ENCODE data around the gene METTL2A. TPM values are rescaled to one million over a fixed set of nuclear protein-coding genes. Genes with fewer than 3 reads are reported as not detected.
A peak's percentile ranks its signal among the peaks of the same experiment; 100 is the strongest.
"Not testable (repeated sequence)": the region's sequence is repeated elsewhere in the genome, so short reads cannot be mapped to it uniquely, and the experiment has no call there.

METTL2A gene
- total and polyA plus RNA-seq, 10 of the 15 experiments (the other 5 are each of a cell fraction or from before 2014, with no cell fraction given) = 19.7 to 34.0 (median 25.3) TPM

DNA sequence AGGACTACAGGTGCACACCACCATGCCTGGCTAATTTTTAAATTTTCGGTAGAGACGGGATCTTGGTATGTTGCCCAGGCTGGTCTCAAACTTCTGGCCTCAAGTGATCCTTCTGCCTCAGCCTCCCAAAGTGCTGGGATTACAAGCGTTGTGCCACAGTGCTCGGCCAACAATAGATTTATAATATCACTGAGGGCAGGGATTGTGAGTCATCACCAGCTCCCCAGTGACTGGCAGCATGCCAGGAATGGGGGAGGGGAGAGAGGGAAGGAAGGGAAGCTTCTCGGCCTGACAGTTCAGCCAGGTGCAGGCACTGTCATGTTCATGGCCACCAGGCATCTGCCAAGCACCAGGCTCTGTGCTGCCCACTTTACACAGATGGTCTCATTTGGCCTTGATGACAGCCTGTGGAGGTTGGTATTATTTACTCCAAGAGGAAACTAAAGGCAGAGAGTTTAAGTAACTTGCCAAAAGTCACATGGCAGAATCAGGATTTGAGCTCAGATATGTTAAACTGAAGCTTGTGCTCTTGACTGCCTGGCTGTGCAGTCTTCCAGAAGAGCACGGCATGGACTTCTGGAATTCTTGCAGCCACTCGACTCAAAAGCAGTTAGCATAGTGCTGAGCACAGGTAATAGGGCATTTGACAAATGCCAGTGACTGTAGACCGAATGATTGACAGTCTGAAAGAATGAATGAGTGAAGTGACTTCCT is 47.1 kb downstream of the METTL2A start:
- 40% methylated on average over 6 of the region's 8 CpGs for WGBS (ENCODE audit: insufficient coverage, insufficient replicate concordance, low lambda C conversion rate, missing lambda C conversion rate)
- RAD21 ChIA-PET (ENCODE audit: unreplicated experiment); BruUV-seq (replicated peaks); H3K27me3 ChIP-seq (replicated peaks in 1 of 2; ENCODE audit: control insufficient read depth in 2 of 2, insufficient read depth in 2 of 2, low read length in 1 of 2); H3K4me2 ChIP-seq (ENCODE audit: control insufficient read depth, insufficient read depth); POLR2A ChIA-PET; H3K79me2 ChIP-seq (ENCODE audit: control insufficient read depth, insufficient read depth, low read length); H3K27ac ChIP-seq (ENCODE audit: control insufficient read depth, insufficient read depth); H3K9me3 ChIP-seq (replicated peaks; ENCODE audit: control insufficient read depth, insufficient read depth, low read length); intact Hi-C loops (cut with micrococcal nuclease; ENCODE audit: unreplicated experiment); FAIRE-seq; DNase-seq (ENCODE audit: low read depth, low spot score); in situ Hi-C loops (cut with MboI); H3K9ac ChIP-seq (ENCODE audit: control insufficient read depth, insufficient read depth, low read length); CTCF ChIA-PET; H4K20me1 ChIP-seq (ENCODE audit: control insufficient read depth, insufficient read depth); H3K4me1 ChIP-seq (ENCODE audit: control insufficient read depth, insufficient read depth, low read length); H3K4me3 ChIP-seq; H2AFZ ChIP-seq (ENCODE audit: control insufficient read depth, low read depth, low read length); H3K36me3 ChIP-seq (ENCODE audit: control insufficient read depth in 2 of 2, insufficient read depth in 2 of 2, low read length in 1 of 2); SMC1A ChIA-PET (ENCODE audit: uncharacterized antibody, unreplicated experiment): not testable (repeated sequence)
- TF ChIP-seq SMAD1 (IDR thresholded peaks at IDR 0.05; ENCODE audit: low read depth, partially characterized antibody) (peak; percentile 86), BHLHE40 (IDR thresholded peaks at IDR 0.05; ENCODE audit: borderline replicate concordance in 1 of 2, low read depth in 2 of 2, low read length in 1 of 2) (0 out of 4 replicates have a peak, but pooled peaks of 1 of the 2 experiments have one; percentile 11)
- ATAC-seq = peak; percentile 59

DNA sequence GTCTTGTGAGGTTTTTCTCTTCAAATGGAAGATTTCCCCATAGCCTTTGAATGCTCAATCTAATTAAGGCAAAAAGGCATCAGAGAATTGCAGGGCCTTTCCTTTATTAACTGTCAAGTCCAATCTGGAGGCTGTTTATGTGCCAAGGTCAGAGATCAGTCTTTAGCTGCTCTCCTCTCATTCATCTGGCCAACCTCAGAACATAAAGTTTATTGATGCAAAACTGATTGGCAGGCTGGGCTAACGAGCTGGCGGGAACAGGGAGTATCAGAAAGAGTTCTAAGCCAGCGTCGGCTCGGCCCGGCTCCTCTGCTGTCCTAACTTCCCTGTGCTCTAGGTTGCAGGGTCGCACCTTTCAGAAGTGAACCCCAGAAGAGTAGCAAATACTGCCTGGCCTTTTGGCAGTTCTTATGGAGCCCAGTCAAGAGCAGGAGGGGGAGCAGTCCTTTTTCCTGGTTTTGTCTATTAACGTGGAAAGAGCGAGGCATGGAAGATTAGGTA is 47.7 kb downstream of the METTL2A start:
- RAD21 ChIA-PET (ENCODE audit: unreplicated experiment); in situ Hi-C loops (cut with MboI); intact Hi-C loops (cut with micrococcal nuclease; ENCODE audit: unreplicated experiment); POLR2A ChIA-PET; BruUV-seq (replicated peaks); H3K9ac ChIP-seq (ENCODE audit: control insufficient read depth, insufficient read depth, low read length); H2AFZ ChIP-seq (ENCODE audit: control insufficient read depth, low read depth, low read length); H3K4me3 ChIP-seq; H3K9me3 ChIP-seq (replicated peaks; ENCODE audit: control insufficient read depth, insufficient read depth, low read length); DNase-seq (ENCODE audit: low read depth, low spot score); H3K79me2 ChIP-seq (ENCODE audit: control insufficient read depth, insufficient read depth, low read length); H3K36me3 ChIP-seq (ENCODE audit: control insufficient read depth in 2 of 2, insufficient read depth in 2 of 2, low read length in 1 of 2); H3K27ac ChIP-seq (ENCODE audit: control insufficient read depth, insufficient read depth); H3K4me1 ChIP-seq (ENCODE audit: control insufficient read depth, insufficient read depth, low read length); H3K4me2 ChIP-seq (ENCODE audit: control insufficient read depth, insufficient read depth); SMC1A ChIA-PET (ENCODE audit: uncharacterized antibody, unreplicated experiment); ATAC-seq; CTCF ChIA-PET; H4K20me1 ChIP-seq (ENCODE audit: control insufficient read depth, insufficient read depth); H3K27me3 ChIP-seq (replicated peaks in 1 of 2; ENCODE audit: control insufficient read depth in 2 of 2, insufficient read depth in 2 of 2, low read length in 1 of 2): not testable (repeated sequence)
- WGBS (ENCODE audit: insufficient coverage, insufficient replicate concordance, low lambda C conversion rate, missing lambda C conversion rate) = 79% methylated on average over 7 of the region's 9 CpGs
- peak; percentile 78 for FAIRE-seq
- 0 out of 2 replicates have a peak, but pooled peaks have one; percentile 56 for TF ChIP-seq ZNF24 (IDR thresholded peaks at IDR 0.05)

Measured in GM12878 (cell line).